Activated T-cell treated with anti-CD3 and anti-CD28 coated beads, Interleukin-2, amount 50 U/mL, for 1 hour (primary cell): ENCODE measurements around the gene L2HGDH.
A peak's percentile ranks its signal among the peaks of the same experiment; 100 is the strongest.
"Not testable (repeated sequence)": the region's sequence is repeated elsewhere in the genome, so short reads cannot be mapped to it uniquely, and the experiment has no call there.

ENCODE experiments used
- DNase-seq: peaks from one replicate; pipeline ENCODE4 v3.0.0-alpha.2; 2020

L2HGDH gene

GRCh38 chr14:50311972-50312733 lies at the start of gene L2HGDH, which contains the start of gene DMAC2L:
Gene L2HGDH, minus strand, starts transcription at chr14:50312229. Its CDS starts 79 bp downstream, at chr14:50312150.
Gene DMAC2L, plus strand, starts transcription at chr14:50312324. Its CDS starts 9,164 bp downstream, at chr14:50321488.
- DNase-seq: peak; percentile 89

GRCh38 chr14:50360851-50361250 lies 48.8 kb upstream of the L2HGDH start:
- DNase-seq: no peak

GRCh38 chr14:50360093-50360492 lies 48.1 kb upstream of the L2HGDH start:
- DNase-seq: no peak

DNA sequence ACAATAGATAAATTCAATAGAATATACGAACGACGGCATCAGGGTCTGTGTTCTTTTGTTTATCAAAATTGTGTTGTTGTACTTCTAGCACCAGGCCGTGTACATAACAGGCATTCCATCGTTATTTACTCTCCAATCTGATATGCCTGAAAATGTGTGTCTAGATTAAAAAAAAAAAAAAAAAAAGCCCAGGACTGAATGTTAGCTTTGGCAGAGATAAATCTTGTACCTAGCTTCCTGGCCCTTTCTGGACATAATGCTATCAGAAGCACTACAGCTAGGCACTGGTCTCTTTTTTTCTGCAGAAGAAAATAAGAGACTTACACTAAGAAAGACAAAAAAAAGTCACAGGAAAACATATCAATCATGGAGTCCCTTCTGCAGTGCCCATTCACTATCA lies 47.6 kb upstream of the L2HGDH start:
- no peak for DNase-seq

GRCh38 chr14:50357753-50358395 lies 45.8 kb upstream of the L2HGDH start:
- DNase-seq: no peak

- no peak for DNase-seq
These were observed 45.1 kb upstream of the L2HGDH start for GRCh38 chr14:50357124-50357523.

DNA sequence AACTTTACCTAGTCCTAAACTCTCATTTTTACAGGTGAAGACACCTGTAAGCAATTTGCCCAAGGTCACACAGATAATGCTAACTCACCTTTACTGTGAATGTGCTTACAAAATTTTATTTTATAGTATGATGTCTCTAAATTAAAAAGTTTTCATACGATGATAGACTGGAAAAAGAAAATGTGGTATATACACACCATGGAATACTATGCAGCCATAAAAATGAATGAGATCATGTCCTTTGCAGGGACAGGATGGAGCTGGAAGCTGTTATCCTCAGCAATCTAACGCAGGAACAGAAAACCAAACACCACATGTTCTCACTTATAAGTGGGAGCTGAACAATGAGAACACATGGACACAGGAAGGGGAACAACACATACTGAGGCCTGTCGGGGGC lies 44.3 kb upstream of the L2HGDH start:
- DNase-seq: not testable (repeated sequence)

GRCh38 chr14:50355692-50356091 lies 43.7 kb upstream of the L2HGDH start:
- DNase-seq: no peak

GRCh38 chr14:50354527-50354926 lies 42.5 kb upstream of the L2HGDH start:
- DNase-seq: no peak

- no peak for DNase-seq
These were observed 41.1 kb upstream of the L2HGDH start for GRCh38 chr14:50353126-50353525.

DNA sequence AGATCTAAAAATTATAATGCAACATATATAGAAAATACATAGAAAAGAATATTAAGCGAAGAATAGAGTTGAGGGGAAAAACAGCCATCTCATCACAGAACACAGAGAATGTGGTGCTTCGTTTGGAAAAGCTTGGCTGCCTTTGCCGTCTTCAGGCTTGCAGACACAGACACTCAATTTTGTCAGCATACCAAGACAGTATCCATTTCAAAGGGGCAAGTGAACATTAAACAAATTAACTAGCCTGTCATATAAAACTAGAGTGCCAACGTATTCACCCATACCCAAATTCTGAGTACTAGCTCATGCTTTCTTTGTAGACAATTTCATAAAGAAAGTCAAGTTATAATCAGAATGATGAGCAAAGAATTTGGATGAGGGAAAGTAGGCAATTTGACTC lies 40.6 kb upstream of the L2HGDH start:
- DNase-seq: no peak

GRCh38 chr14:50350975-50351374 lies 38.9 kb upstream of the L2HGDH start:
- DNase-seq: no peak

DNA sequence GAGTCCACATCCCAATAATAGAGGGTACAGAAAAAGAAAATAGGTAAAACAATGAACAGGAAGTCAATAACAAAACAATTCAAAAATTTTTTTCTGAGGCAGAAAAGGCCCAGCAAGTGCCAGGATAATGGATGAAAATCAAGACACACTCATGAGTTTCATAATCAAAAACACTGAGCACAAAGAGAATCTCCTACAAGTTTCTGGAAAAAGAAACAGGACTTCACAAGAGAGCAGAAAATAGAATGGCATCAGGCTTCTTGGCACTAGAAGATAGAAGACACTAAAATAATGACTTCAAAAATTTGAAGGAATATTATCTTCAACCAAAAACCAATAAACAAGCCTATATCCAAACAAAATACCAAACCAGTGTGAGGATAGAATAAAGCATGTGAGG lies 36.9 kb upstream of the L2HGDH start:
- DNase-seq: no peak

DNA sequence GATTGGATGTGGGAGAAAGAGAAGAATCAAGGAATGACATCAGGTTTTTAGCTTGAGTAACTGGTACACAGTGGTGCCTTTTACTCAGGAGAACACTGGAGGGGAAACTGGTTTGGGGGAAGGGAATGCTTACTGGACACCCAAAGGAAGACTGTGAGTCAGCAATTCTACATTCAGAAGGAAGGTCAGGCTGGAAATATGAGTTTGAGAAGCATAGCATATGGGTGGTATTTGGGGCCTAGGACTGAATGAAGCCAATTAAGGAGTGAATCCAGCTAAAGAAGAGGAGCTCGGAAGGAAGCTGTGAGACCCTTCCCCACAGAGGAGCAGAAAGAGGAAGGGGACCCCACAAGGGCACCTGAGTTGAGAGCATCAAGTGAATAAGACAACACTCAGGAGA lies 35.5 kb upstream of the L2HGDH start:
- no peak for DNase-seq

GRCh38 chr14:50345846-50346422 lies 33.9 kb upstream of the L2HGDH start:
- no peak for DNase-seq

- DNase-seq: no peak
These were observed 33.0 kb upstream of the L2HGDH start for GRCh38 chr14:50344876-50345563.

GRCh38 chr14:50344116-50344775 lies 32.2 kb upstream of the L2HGDH start:
- DNase-seq: no peak

GRCh38 chr14:50343434-50343833 lies 31.4 kb upstream of the L2HGDH start:
- no peak for DNase-seq

GRCh38 chr14:50342221-50343078 lies 30.4 kb upstream of the L2HGDH start:
- peak; percentile 29 for DNase-seq

DNA sequence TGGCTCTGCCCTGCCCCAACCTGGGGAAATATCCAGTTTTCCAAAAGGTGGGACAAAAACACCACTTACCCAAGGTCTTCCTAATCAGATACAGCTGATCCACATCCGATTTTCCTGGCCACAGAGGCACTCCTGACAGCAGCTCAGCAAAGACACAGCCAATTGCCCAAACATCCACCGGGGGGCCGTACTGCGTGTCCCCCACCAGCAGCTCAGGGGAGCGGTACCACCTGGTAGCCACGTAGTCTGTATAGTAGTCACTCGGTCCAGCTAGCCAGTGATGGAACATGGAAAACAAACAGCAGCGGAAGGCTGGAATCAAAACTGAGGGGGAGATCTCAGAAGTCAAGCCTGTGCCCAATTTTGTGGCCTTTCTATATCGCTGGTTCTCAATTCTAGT lies 28.9 kb upstream of the L2HGDH start:
- DNase-seq: no peak

DNA sequence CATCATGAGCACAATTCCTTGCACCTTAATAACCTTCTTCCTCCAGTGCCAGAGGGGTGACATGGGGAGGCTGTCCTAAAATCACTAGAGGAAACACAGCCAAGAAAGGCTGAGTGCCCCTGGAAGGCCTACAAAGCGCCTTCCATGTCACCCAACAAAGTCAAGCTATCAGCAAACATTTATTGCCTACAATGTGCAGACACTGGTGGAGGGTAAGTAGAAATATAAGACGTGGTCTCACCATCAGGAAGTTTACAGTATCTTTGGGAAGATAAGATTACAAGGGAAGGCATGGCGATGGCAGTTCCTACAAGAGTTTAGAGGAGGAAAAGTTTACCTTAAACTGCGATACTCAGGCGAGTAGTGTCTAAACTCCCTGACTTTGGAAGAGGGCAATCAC lies 28.0 kb upstream of the L2HGDH start:
- DNase-seq: no peak
